Keratinocyte (primary cell): Measurements from ENCODE around the gene GPBP1. TPM values are rescaled to one million over a fixed set of nuclear protein-coding genes. Genes with fewer than 3 reads are reported as not detected.

Experiments used
- DNase-seq: peaks from one replicate; pipeline ENCODE4 v3.0.0-alpha.2; 2011; ENCODE audit warnings: low read depth, missing footprints, low spot score
- FAIRE-seq: peaks from 2 replicates; lab custom pipeline; 2011; peaks lifted over from hg19 to GRCh38; lab: Jason Lieb, UNC
- H2AFZ ChIP-seq: 2 replicates; pipeline ENCODE4 v1.6.0; 2012; ENCODE audit warnings: low read length, control low read depth, inconsistent platforms; ENCODE audit not compliant: control insufficient read depth
- H3K27ac ChIP-seq: 2 replicates; pipeline ENCODE4 v1.5.1; 2011; ENCODE audit warnings: low read length; ENCODE audit not compliant: control insufficient read depth, insufficient read depth
- H3K27me3 ChIP-seq: 3 replicates; pipeline ENCODE4 v1.6.0; 2011; ENCODE audit warnings: low read length; ENCODE audit not compliant: control insufficient read depth, insufficient read depth; ENCODE audit errors: extremely low read depth
- H3K36me3 ChIP-seq, 2 experiments: 2 replicates in 1 of 2; 3 replicates in 1 of 2; pipeline ENCODE4 v1.5.1; 2011; ENCODE audit warnings: low read length in 2 of 2, mild to moderate bottlenecking in 1 of 2; ENCODE audit not compliant: control insufficient read depth in 2 of 2, insufficient read depth in 2 of 2; ENCODE audit errors: extremely low read depth in 1 of 2
- H3K4me1 ChIP-seq: 3 replicates; pipeline ENCODE4 v1.5.1; 2011; ENCODE audit warnings: low read length; ENCODE audit not compliant: control insufficient read depth, insufficient read depth; ENCODE audit errors: extremely low read depth
- H3K4me2 ChIP-seq: 3 replicates; pipeline ENCODE4 v1.6.0; 2011; ENCODE audit warnings: low read depth, low read length; ENCODE audit not compliant: control insufficient read depth, insufficient read depth; ENCODE audit errors: extremely low read depth
- H3K4me3 ChIP-seq, 3 experiments: fragments of 200-600 bp in 1 of 3; sonication (generic) in 1 of 3; 2 replicates in 2 of 3; 3 replicates in 1 of 3; pipeline ENCODE4 v1.5.1; 2011 to 2016; ENCODE audit warnings: low read length in 3 of 3, mild to moderate bottlenecking in 3 of 3, control low read depth in 2 of 3, inconsistent platforms in 1 of 3, low read depth in 1 of 3, mixed read lengths in 1 of 3, mixed run types in 1 of 3, moderate library complexity in 1 of 3; ENCODE audit not compliant: control insufficient read depth in 2 of 3, insufficient read depth in 2 of 3; ENCODE audit errors: extremely low read depth in 1 of 3
- H3K79me2 ChIP-seq: 2 replicates; pipeline ENCODE4 v1.6.0; 2012; ENCODE audit warnings: low read length; ENCODE audit not compliant: control insufficient read depth, insufficient read depth
- H3K9ac ChIP-seq: 3 replicates; pipeline ENCODE4 v1.6.0; 2011; ENCODE audit warnings: low read length; ENCODE audit not compliant: control insufficient read depth, insufficient read depth; ENCODE audit errors: extremely low read depth
- H3K9me1 ChIP-seq: 3 replicates; pipeline ENCODE4 v1.6.0; 2011; ENCODE audit warnings: low read length; ENCODE audit not compliant: control insufficient read depth, insufficient read depth; ENCODE audit errors: extremely low read depth
- H3K9me3 ChIP-seq: 2 replicates; pipeline ENCODE4 v1.5.1; 2012; ENCODE audit warnings: low read depth, low read length; ENCODE audit not compliant: control insufficient read depth
- H4K20me1 ChIP-seq: 3 replicates; pipeline ENCODE4 v1.6.0; 2011; ENCODE audit warnings: low read length; ENCODE audit not compliant: control insufficient read depth, insufficient read depth; ENCODE audit errors: extremely low read depth
- CTCF ChIP-seq, 3 experiments: IDR thresholded peaks in 1 of 3; conservative IDR thresholded peaks in 1 of 3; optimal IDR thresholded peaks in 1 of 3; 2 replicates in 2 of 3; 3 replicates in 1 of 3; pipeline versions ENCODE3 to v1.5.1; 2011; ENCODE audit warnings: low read length in 3 of 3, mild to moderate bottlenecking in 3 of 3, moderate library complexity in 2 of 3, control low read depth in 1 of 3, inconsistent platforms in 1 of 3; ENCODE audit not compliant: insufficient read depth in 2 of 3; ENCODE audit errors: extremely low read depth in 1 of 3
- EZH2 ChIP-seq: IDR thresholded peaks from one replicate; pipeline ENCODE4 v1.6.1; 2012; ENCODE audit warnings: inconsistent platforms, mild to moderate bottlenecking, low read length, moderate library complexity
- dilution Hi-C: fragments of 300-500 bp; cut with MboI; formaldehyde crosslinking; loops from one replicate; pipeline ENCODE4 v1.7.0; 2020; ENCODE audit warnings: low sequenced_read_pairs; ENCODE audit not compliant: extremely low pct_ligation_motif_present
- polyA plus RNA-seq, 5 experiments: library from polyadenylated mRNA; depleted of rRNA in 3 of 5; stranded (reverse) in 3 of 5; stranded (forward) in 1 of 5; unstranded in 1 of 5; fragments of >200 nt; gene quantifications; 1 replicate in 1 of 5; 2 replicates in 3 of 5; 3 replicates in 1 of 5; pipeline versions ENCODE4 v1.2.1 to v1.2.3, GENCODE V29; 2011 to 2012; ENCODE audit warnings: missing spikeins in 2 of 5, low read depth in 1 of 5, low replicate concordance in 1 of 5

The GPBP1 gene
- polyA plus RNA-seq, 1 donor (not counting 4 experiments of a cell fraction or from before 2014, with no cell fraction given) = 44.1 TPM

- TF ChIP-seq EZH2 (no peak), CTCF (optimal IDR thresholded peaks at IDR 0.05 in 1 of 3, IDR thresholded peaks at IDR 0.05 in 1 of 3, conservative IDR thresholded peaks at IDR 0.05 in 1 of 3; ENCODE audit: extremely low read depth in 1 of 3, insufficient read depth in 2 of 3, low read length in 3 of 3) (no peak)
- no peak overlapping the region for H3K27ac ChIP-seq
- H3K4me1 ChIP-seq = peaks cover 8% of the 10 kb centered on the region
- dilution Hi-C loops = no loop called here
- DNase-seq (no peak), FAIRE-seq (peak; percentile 41)
- H2AFZ ChIP-seq = no peak overlapping the region
- no peak overlapping the region for H3K4me2 ChIP-seq
- no peak overlapping the region for H3K4me3 ChIP-seq
- no peaks in the 10 kb centered on the region for H3K79me2 ChIP-seq
- H3K27me3 ChIP-seq = peaks cover 9% of the 10 kb centered on the region
- no peak overlapping the region for H3K9ac ChIP-seq
- H3K9me3 ChIP-seq = no peaks in the 10 kb centered on the region
- no peaks in the 10 kb centered on the region for H3K36me3 ChIP-seq
- no peaks in the 10 kb centered on the region for H4K20me1 ChIP-seq
- H3K9me1 ChIP-seq = no peaks in the 10 kb centered on the region
These were observed 126.1 kb downstream of the GPBP1 start for GRCh38 chr5:57299986-57300385.

DNA sequence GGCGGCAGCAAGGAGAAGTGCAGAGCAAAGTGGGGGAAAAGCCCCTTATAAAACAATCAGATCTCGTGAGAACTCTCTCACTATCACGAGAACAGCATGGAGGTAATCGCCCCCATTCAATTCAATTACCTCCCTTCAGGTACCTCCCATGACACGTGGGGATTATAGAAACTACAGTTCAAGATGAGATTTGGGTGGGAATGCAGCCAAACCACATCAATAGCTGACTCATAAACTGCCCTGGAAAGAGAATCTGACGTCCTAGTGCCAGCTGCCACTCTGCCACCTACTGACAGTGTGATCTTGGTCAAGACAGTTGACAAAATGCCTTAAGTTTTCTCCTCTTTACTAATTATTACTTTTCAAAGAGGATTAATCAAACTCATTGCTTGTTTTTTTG lies 128.3 kb downstream of the GPBP1 start:
- TF ChIP-seq EZH2 (no peak), CTCF (optimal IDR thresholded peaks at IDR 0.05 in 1 of 3, IDR thresholded peaks at IDR 0.05 in 1 of 3, conservative IDR thresholded peaks at IDR 0.05 in 1 of 3; ENCODE audit: extremely low read depth in 1 of 3, insufficient read depth in 2 of 3, low read length in 3 of 3) (peak; percentile 17 to 58 (median 24))
- H3K79me2 ChIP-seq = no peaks in the 10 kb centered on the region
- H3K4me2 ChIP-seq = no peak overlapping the region
- no peaks in the 10 kb centered on the region for H3K9me1 ChIP-seq
- peaks cover 8% of the 10 kb centered on the region for H3K4me1 ChIP-seq
- no peak for DNase-seq
- H2AFZ ChIP-seq = no peak overlapping the region
- H4K20me1 ChIP-seq = no peaks in the 10 kb centered on the region
- dilution Hi-C loops = no loop called here
- no peaks in the 10 kb centered on the region for H3K9me3 ChIP-seq
- peak; percentile 64 for FAIRE-seq
- H3K27me3 ChIP-seq = peaks cover 9% of the 10 kb centered on the region
- no peak overlapping the region for H3K9ac ChIP-seq
- no peak overlapping the region for H3K4me3 ChIP-seq
- no peak overlapping the region for H3K27ac ChIP-seq
- H3K36me3 ChIP-seq = no peaks in the 10 kb centered on the region
